GM23338 (cell line): ENCODE data around the gene C16orf78. TPM values are rescaled to one million over a fixed set of nuclear protein-coding genes. Genes with fewer than 3 reads are reported as not detected.

Source experiments
- ATAC-seq: fragments of 200-7000 bp; cut with Tn5 transposase; 3 replicates; pipeline ENCODE4 v1.9.1; 2020
- DNase-seq: peaks from one replicate; pipeline ENCODE4 v3.0.0-alpha.2; 2015; ENCODE audit warnings: low spot score
- H2AFZ ChIP-seq: fragments of 200-600 bp; sonication (generic); 2 replicates; pipeline ENCODE4 v1.8.0; 2016; ENCODE audit warnings: antibody characterized with exemption, mild to moderate bottlenecking, moderate library complexity
- H3F3A ChIP-seq: fragments of 200-600 bp; sonication (generic); replicated peaks from 2 replicates; pipeline ENCODE4 v1.8.0; 2017; ENCODE audit warnings: antibody characterized with exemption, mixed run types, low read depth
- H3K27ac ChIP-seq: fragments of 200-600 bp; sonication (generic); 2 replicates; pipeline ENCODE4 v1.6.1; 2016; ENCODE audit warnings: low read depth
- H3K27me3 ChIP-seq: fragments of 200-600 bp; sonication (generic); 2 replicates; pipeline ENCODE4 v1.8.0; 2016; ENCODE audit warnings: mild to moderate bottlenecking, mixed run types, moderate library complexity; ENCODE audit not compliant: insufficient read depth
- H3K36me3 ChIP-seq: fragments of 200-600 bp; sonication (generic); 2 replicates; pipeline ENCODE4 v1.8.0; 2016; ENCODE audit warnings: mild to moderate bottlenecking; ENCODE audit not compliant: insufficient read depth
- H3K4me1 ChIP-seq: fragments of 200-600 bp; sonication (generic); 2 replicates; pipeline ENCODE4 v1.8.0; 2016; ENCODE audit warnings: mild to moderate bottlenecking, moderate library complexity; ENCODE audit not compliant: insufficient read depth
- H3K4me2 ChIP-seq: fragments of 200-600 bp; sonication (generic); 2 replicates; pipeline ENCODE4 v1.7.1; 2017; ENCODE audit warnings: mixed run types
- H3K4me3 ChIP-seq: fragments of 200-600 bp; sonication (generic); 2 replicates; pipeline ENCODE4 v1.6.1; 2016; ENCODE audit warnings: mixed run types
- H3K79me2 ChIP-seq: fragments of 200-600 bp; sonication (generic); replicated peaks from 2 replicates; pipeline ENCODE4 v1.8.0; 2017; ENCODE audit warnings: mild to moderate bottlenecking; ENCODE audit not compliant: insufficient read depth
- H3K9me2 ChIP-seq: fragments of 200-600 bp; sonication (generic); 2 replicates; pipeline ENCODE4 v1.8.0; 2017; ENCODE audit not compliant: insufficient read depth
- H4K20me1 ChIP-seq: fragments of 200-600 bp; sonication (generic); replicated peaks from 2 replicates; pipeline ENCODE4 v1.8.0; 2017; ENCODE audit warnings: mild to moderate bottlenecking; ENCODE audit not compliant: insufficient read depth
- H3K27ac Mint-ChIP-seq: 2 replicates; pipeline ENCODE4 v1.8.0; 2020; ENCODE audit warnings: inconsistent platforms, mild to moderate bottlenecking, moderate library complexity, mixed read lengths
- H3K27me3 Mint-ChIP-seq: 3 replicates; pipeline ENCODE4 v1.8.0; 2022; ENCODE audit warnings: low read depth, mild to moderate bottlenecking, moderate library complexity, mixed read lengths, inconsistent platforms; ENCODE audit not compliant: insufficient read depth, poor library complexity
- H3K36me3 Mint-ChIP-seq: 3 replicates; pipeline ENCODE4 v1.8.0; 2021; ENCODE audit warnings: low read depth, mild to moderate bottlenecking, inconsistent platforms, moderate library complexity, mixed read lengths
- H3K4me1 Mint-ChIP-seq: 3 replicates; pipeline ENCODE4 v1.8.0; 2020; ENCODE audit warnings: mild to moderate bottlenecking, inconsistent platforms, mixed read lengths
- H3K4me3 Mint-ChIP-seq: 3 replicates; pipeline ENCODE4 v1.8.0; 2021; ENCODE audit warnings: moderate library complexity, mild to moderate bottlenecking, inconsistent platforms, mixed read lengths
- H3K9me3 Mint-ChIP-seq: 3 replicates; pipeline ENCODE4 v1.8.0; 2020; ENCODE audit warnings: moderate library complexity, mild to moderate bottlenecking, inconsistent platforms, mixed read lengths
- CREB1 ChIP-seq: fragments of 250-450 bp; sonication (Bioruptor Pico); IDR thresholded peaks from 2 replicates; pipeline ENCODE4 v1.5.0; 2020; ENCODE audit warnings: low read depth, mild to moderate bottlenecking, moderate library complexity
- EZH2phosphoT487 ChIP-seq: fragments of 200-600 bp; sonication (generic); IDR thresholded peaks from one replicate; pipeline ENCODE4 v1.8.1; 2018; ENCODE audit warnings: antibody characterized with exemption; ENCODE audit not compliant: unreplicated experiment
- polyA plus RNA-seq: library from polyadenylated mRNA; unstranded; fragments of >200 nt; fragmentation: Nextera tagmentation; extraction: Ambion mirVana; gene quantifications from 2 replicates; pipeline ENCODE4 v1.2.1, GENCODE V29; 2016
- total RNA-seq: library from RNA; depleted of rRNA; stranded (reverse); fragments of >200 nt; shearing (Covaris generic); gene quantifications from 2 replicates; pipeline ENCODE4 v1.2.3, GENCODE V29; 2014
- TF ChIP-seq, protein P1 (sequence below): fragments of 250-450 bp; sonication (Bioruptor Pico); IDR thresholded peaks from 2 replicates; pipeline ENCODE4 v1.5.0; 2020; ENCODE audit warnings: mild to moderate bottlenecking, moderate library complexity
- TF ChIP-seq, protein P2 (sequence below), 2 experiments: fragments of 200-600 bp in 1 of 2; sonication (generic) in 1 of 2; conservative IDR thresholded peaks; 2 replicates each; pipeline versions ENCODE4 v1.5.1 to v1.6.1; 2016 to 2017; ENCODE audit warnings: antibody characterized with exemption in 2 of 2, low read depth in 2 of 2, mild to moderate bottlenecking in 2 of 2, moderate library complexity in 1 of 2

Gene C16orf78
- total and polyA plus RNA-seq, 2 experiments from 2014 or later = not detected

DNA sequence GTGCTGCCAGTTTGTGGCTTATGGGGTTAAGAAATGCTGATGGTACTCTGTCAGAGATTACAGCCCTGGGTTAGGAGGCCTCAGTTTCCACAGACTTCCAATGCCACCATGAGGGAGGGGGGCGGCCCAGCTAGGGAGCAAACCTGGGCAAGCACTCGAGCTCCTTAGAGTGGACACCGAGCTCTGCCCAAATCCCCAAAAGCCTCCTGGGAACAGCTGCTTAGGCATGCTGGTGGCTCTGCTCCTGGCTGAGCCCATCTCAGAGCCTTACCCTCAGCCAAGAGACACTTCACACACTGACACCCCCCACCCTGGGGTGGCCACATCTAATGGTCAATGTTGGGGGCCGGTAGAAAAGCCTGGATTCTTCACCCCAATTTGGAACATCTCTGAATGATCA lies 66.1 kb downstream of the C16orf78 start (continued):
- TF ChIP-seq, protein P1, sequence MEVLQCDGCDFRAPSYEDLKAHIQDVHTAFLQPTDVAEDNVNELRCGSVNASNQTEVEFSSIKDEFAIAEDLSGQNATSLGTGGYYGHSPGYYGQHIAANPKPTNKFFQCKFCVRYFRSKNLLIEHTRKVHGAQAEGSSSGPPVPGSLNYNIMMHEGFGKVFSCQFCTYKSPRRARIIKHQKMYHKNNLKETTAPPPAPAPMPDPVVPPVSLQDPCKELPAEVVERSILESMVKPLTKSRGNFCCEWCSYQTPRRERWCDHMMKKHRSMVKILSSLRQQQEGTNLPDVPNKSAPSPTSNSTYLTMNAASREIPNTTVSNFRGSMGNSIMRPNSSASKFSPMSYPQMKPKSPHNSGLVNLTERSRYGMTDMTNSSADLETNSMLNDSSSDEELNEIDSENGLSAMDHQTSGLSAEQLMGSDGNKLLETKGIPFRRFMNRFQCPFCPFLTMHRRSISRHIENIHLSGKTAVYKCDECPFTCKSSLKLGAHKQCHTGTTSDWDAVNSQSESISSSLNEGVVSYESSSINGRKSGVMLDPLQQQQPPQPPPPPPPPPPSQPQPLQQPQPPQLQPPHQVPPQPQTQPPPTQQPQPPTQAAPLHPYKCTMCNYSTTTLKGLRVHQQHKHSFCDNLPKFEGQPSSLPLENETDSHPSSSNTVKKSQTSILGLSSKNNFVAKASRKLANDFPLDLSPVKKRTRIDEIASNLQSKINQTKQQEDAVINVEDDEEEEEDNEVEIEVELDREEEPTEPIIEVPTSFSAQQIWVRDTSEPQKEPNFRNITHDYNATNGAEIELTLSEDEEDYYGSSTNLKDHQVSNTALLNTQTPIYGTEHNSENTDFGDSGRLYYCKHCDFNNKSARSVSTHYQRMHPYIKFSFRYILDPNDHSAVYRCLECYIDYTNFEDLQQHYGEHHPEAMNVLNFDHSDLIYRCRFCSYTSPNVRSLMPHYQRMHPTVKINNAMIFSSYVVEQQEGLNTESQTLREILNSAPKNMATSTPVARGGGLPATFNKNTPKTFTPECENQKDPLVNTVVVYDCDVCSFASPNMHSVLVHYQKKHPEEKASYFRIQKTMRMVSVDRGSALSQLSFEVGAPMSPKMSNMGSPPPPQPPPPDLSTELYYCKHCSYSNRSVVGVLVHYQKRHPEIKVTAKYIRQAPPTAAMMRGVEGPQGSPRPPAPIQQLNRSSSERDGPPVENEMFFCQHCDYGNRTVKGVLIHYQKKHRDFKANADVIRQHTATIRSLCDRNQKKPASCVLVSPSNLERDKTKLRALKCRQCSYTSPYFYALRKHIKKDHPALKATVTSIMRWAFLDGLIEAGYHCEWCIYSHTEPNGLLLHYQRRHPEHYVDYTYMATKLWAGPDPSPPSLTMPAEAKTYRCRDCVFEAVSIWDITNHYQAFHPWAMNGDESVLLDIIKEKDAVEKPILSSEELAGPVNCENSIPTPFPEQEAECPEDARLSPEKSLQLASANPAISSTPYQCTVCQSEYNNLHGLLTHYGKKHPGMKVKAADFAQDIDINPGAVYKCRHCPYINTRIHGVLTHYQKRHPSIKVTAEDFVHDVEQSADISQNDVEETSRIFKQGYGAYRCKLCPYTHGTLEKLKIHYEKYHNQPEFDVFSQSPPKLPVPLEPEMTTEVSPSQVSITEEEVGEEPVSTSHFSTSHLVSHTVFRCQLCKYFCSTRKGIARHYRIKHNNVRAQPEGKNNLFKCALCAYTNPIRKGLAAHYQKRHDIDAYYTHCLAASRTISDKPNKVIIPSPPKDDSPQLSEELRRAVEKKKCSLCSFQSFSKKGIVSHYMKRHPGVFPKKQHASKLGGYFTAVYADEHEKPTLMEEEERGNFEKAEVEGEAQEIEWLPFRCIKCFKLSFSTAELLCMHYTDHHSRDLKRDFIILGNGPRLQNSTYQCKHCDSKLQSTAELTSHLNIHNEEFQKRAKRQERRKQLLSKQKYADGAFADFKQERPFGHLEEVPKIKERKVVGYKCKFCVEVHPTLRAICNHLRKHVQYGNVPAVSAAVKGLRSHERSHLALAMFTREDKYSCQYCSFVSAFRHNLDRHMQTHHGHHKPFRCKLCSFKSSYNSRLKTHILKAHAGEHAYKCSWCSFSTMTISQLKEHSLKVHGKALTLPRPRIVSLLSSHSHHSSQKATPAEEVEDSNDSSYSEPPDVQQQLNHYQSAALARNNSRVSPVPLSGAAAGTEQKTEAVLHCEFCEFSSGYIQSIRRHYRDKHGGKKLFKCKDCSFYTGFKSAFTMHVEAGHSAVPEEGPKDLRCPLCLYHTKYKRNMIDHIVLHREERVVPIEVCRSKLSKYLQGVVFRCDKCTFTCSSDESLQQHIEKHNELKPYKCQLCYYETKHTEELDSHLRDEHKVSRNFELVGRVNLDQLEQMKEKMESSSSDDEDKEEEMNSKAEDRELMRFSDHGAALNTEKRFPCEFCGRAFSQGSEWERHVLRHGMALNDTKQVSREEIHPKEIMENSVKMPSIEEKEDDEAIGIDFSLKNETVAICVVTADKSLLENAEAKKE (CRISPR knock-in tag) = no peak
- TF ChIP-seq EZH2phosphoT487 = no peak

DNA sequence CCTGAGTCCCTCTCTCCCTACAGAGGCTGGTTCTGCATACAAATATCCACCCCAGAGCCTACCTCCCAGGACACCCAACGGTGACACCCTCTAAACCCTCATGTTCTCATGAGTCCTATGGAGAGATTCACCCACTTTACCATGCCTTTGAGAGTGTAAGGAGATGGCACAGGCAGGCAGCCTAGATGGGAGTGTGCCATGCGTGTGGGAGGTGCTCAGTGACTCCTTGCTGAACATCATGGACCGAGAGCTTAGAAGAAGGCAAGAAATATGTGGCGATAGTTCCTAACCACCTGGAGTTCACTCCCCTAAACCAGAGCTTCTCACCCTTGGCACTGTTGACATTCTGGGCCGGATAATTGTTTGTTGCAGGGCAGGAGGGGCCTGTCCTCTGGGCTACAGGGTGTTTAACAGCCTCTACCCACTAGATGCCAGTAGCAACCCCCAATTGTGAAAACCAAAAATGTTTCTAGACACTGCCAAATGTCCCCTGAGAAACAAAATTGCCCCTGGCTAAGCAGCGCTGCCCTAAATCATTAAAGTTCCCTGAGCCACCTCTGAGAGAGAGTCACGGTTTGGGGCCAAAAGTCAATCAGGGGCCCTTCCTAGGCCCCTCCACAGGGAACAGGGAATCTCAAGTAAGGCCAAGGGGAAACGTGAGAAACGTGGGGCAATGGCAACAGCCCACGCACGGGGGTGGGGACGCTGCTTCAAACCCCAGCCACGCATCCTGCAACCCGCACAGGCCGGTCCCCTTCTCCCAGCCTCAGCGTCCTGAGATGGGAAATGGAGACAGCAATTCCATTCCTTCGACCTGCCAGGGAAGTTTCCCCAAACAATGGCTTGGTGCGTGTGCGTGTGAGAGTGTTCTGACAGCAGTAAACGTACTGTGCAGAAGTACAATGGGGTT lies 66.8 kb downstream of the C16orf78 start:
- H3K27me3 Mint-ChIP-seq = peaks cover 15% of the 10 kb centered on the region
- Histone ChIP-seq H2AFZ (peak overlapping the region; percentile 83), H4K20me1 (no peaks in the 10 kb centered on the region), H3K79me2 (no peaks in the 10 kb centered on the region), H3K9me2 (no peaks in the 10 kb centered on the region), H3K36me3 (no peaks in the 10 kb centered on the region), H3K4me2 (no peak overlapping the region), H3K27ac (no peak overlapping the region), H3K27me3 (no peaks in the 10 kb centered on the region), H3F3A (no peaks in the 10 kb centered on the region), H3K4me1 (peaks cover 24% of the 10 kb centered on the region), H3K4me3 (no peak overlapping the region)
- H3K4me3 Mint-ChIP-seq = no peak overlapping the region
- no peaks in the 10 kb centered on the region for H3K9me3 Mint-ChIP-seq
- TF ChIP-seq CREB1 (CRISPR knock-in tag) = no peak
- TF ChIP-seq, protein P2, sequence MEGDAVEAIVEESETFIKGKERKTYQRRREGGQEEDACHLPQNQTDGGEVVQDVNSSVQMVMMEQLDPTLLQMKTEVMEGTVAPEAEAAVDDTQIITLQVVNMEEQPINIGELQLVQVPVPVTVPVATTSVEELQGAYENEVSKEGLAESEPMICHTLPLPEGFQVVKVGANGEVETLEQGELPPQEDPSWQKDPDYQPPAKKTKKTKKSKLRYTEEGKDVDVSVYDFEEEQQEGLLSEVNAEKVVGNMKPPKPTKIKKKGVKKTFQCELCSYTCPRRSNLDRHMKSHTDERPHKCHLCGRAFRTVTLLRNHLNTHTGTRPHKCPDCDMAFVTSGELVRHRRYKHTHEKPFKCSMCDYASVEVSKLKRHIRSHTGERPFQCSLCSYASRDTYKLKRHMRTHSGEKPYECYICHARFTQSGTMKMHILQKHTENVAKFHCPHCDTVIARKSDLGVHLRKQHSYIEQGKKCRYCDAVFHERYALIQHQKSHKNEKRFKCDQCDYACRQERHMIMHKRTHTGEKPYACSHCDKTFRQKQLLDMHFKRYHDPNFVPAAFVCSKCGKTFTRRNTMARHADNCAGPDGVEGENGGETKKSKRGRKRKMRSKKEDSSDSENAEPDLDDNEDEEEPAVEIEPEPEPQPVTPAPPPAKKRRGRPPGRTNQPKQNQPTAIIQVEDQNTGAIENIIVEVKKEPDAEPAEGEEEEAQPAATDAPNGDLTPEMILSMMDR (conservative IDR thresholded peaks at IDR 0.05; ENCODE audit: low read depth in 2 of 2) = peak; percentile 25 to 27; a peak in 2 of 4 replicates
- DNase-seq (no peak), ATAC-seq (peak; percentile 15; the same call in 2 of the 3 replicates)
- H3K27ac Mint-ChIP-seq = no peak overlapping the region
- H3K4me1 Mint-ChIP-seq = peaks cover 48% of the 10 kb centered on the region
- H3K36me3 Mint-ChIP-seq = no peaks in the 10 kb centered on the region
